Bronchial epithelial cell (primary cell): Measurements from ENCODE around the gene P2RX3. TPM values are rescaled to one million over a fixed set of nuclear protein-coding genes. Genes with fewer than 3 reads are reported as not detected.

Experiments used
- DNase-seq: peaks from one replicate; pipeline ENCODE4 v3.0.0-alpha.2; 2010; ENCODE audit warnings: low read depth
- FAIRE-seq: peaks from 2 replicates; lab custom pipeline; 2011; peaks lifted over from hg19 to GRCh38; lab: Jason Lieb, UNC
- H3K27me3 ChIP-seq: 2 replicates; pipeline ENCODE4 v1.5.1; 2011; ENCODE audit warnings: low read length; ENCODE audit not compliant: control insufficient read depth, insufficient read depth
- H3K36me3 ChIP-seq: 2 replicates; pipeline ENCODE4 v1.5.1; 2011; ENCODE audit warnings: low read length; ENCODE audit not compliant: control insufficient read depth, insufficient read depth
- H3K4me3 ChIP-seq: 2 replicates; pipeline ENCODE4 v1.5.1; 2011; ENCODE audit warnings: mild to moderate bottlenecking, low read depth, low read length, control low read depth
- total RNA-seq: library from RNA; depleted of rRNA; stranded (reverse); fragments of >200 nt; gene quantifications from 2 replicates; pipeline ENCODE4 v1.2.1, GENCODE V29; 2014
- TF ChIP-seq, protein P1 (sequence below): IDR thresholded peaks from 2 replicates; pipeline ENCODE4 v1.5.1; 2011; ENCODE audit warnings: mild to moderate bottlenecking, moderate library complexity, low read length, control low read depth, inconsistent platforms; ENCODE audit not compliant: insufficient read depth, severe bottlenecking

P2RX3 gene
- total RNA-seq, 1 donor from 2014 or later: not detected

DNA sequence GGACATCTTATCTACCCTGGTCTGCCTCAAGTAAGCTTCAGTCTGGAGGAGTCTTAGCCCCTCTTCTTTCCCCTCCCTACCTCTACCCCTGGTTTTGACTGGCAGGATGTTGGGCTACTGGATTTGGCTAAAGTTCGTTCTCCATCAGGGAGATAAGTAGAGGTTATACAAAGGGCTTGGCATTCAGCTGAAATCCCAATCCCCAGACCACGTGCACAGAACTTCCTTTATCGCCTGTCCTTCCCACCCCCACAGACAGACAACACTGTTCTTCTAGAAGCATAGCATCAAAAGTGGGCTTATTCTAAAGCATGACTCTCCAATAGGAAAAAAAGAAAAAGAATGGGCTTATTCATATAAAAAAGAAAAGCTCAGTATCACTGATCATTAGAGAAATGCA, 35.0 kb downstream of the P2RX3 start:
- H3K36me3 ChIP-seq: no peaks in the 10 kb centered on the region
- DNase-seq (no peak), FAIRE-seq (no peak)
- peaks cover 3% of the 10 kb centered on the region for H3K27me3 ChIP-seq
- TF ChIP-seq, protein P1, sequence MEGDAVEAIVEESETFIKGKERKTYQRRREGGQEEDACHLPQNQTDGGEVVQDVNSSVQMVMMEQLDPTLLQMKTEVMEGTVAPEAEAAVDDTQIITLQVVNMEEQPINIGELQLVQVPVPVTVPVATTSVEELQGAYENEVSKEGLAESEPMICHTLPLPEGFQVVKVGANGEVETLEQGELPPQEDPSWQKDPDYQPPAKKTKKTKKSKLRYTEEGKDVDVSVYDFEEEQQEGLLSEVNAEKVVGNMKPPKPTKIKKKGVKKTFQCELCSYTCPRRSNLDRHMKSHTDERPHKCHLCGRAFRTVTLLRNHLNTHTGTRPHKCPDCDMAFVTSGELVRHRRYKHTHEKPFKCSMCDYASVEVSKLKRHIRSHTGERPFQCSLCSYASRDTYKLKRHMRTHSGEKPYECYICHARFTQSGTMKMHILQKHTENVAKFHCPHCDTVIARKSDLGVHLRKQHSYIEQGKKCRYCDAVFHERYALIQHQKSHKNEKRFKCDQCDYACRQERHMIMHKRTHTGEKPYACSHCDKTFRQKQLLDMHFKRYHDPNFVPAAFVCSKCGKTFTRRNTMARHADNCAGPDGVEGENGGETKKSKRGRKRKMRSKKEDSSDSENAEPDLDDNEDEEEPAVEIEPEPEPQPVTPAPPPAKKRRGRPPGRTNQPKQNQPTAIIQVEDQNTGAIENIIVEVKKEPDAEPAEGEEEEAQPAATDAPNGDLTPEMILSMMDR: no peak
- no peak overlapping the region for H3K4me3 ChIP-seq

DNA sequence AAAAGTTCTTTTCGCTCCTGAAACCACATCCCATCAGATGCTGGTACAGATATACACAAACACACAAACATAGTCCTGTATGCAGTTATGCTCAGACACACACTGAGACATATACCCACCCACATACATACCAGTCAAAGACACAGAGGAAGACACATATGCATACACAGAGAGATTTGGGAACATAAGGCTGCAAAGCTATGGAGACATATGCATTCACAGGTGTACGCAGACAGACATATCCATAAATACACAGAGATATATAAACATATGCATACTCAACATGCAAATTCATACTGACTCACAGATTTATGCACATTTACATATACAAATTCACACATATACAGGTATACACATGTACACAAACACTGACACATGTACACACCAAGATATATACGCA, 36.8 kb downstream of the P2RX3 start:
- no peaks in the 10 kb centered on the region for H3K36me3 ChIP-seq
- no peak overlapping the region for H3K4me3 ChIP-seq
- peaks cover 3% of the 10 kb centered on the region for H3K27me3 ChIP-seq
- DNase-seq (no peak), FAIRE-seq (no peak)
- TF ChIP-seq, protein P1: no peak

DNA sequence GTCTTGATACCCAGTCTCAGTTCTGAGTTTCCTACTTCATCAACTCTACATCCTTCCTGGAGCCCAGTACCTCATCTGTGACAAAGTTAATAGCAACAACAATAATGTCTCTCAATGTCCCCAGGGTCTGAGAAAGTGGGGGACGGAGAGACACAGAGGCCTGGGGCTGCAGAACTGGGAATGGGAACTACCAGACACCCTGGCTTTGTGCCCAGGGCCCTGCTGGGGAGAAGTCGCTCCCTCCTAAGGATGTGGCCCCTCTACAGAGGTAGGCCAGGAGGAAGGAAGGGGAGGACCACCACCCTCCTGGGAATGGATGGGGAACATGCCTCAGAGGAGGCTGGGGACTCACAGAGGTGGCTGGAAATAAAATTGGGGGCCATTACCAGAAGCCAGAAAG, 37.3 kb downstream of the P2RX3 start:
- Histone ChIP-seq H3K36me3 (no peaks in the 10 kb centered on the region), H3K27me3 (peaks cover 3% of the 10 kb centered on the region), H3K4me3 (no peak overlapping the region)
- DNase-seq: no peak
- no peak for FAIRE-seq
- TF ChIP-seq, protein P1: no peak

DNA sequence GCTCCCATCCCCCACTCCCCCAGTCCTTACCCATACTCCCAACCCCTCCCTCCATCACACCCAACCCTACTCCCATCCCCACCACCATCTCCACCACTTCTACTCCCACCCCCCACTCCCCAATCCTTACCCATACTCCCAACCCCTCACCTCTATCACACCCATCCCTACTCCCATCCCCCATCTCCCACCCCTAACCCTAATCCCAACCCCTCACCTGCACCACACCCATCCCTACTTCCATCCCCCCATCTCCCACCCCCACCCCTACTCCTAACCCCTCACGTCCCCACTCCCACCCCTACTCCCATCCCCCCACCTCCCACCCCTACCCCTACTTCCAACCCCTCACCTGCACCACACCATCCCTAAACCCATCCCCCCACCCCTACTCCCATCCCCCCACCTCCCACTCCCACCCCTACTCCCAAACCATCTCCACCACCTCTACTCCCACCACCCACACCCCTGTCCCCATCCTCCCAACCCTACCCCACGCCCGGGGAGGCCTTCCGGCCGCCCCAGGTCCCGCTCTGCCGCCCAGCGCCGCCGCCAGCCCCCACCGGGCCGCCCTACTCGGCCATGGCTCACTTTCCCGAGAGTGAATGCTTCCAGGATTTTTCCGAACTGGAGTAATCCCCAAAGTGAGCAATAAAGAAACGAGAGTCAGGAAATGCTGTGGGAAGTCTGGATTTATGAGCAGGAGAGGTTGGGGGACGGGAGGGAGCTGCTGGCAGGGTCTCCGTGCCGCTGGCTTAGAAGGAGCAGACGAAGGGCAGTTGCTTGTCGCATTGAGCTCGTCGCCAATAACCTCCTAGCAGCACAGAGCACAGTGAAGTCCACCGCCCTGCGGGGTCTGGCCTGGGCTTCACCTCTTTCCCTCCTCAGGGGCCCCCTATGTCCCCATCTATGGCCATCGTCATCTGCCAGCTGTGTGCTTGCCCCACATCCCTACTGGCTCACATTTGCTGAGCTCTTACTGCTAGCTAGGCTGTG, 38.2 kb downstream of the P2RX3 start:
- TF ChIP-seq, protein P1: no peak
- H3K36me3 ChIP-seq: no peaks in the 10 kb centered on the region
- H3K4me3 ChIP-seq: no peak overlapping the region
- FAIRE-seq: no peak
- DNase-seq: no peak
- H3K27me3 ChIP-seq: peaks cover 3% of the 10 kb centered on the region

DNA sequence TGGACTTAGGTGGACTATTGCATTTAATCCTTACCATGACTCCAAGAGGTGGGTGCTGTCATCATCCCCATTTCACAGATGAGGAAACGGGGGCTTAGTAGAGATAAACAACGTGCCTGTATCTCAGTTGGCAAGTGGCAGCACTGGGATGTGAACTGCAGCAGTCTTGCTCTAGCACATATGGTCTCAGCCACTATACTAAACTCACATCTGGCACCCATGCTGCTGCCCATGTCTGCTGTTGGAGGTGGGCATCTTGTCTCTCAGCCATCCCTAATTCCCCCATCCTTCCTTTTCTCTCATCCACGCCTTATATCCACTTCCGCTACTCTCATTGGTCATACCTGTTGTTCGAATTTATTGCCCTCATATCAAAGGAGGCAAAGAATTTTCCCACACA, 39.0 kb downstream of the P2RX3 start:
- no peaks in the 10 kb centered on the region for H3K36me3 ChIP-seq
- peaks cover 3% of the 10 kb centered on the region for H3K27me3 ChIP-seq
- DNase-seq: no peak
- no peak for FAIRE-seq
- H3K4me3 ChIP-seq: no peak overlapping the region
- TF ChIP-seq, protein P1: no peak
